Stimulated activated CD8-positive, alpha-beta memory T cell treated with anti-CD3 and anti-CD28 coated beads, Interleukin-7, amount 100 ng/mL, for 48 hours (primary cell): ENCODE results near the gene ZNF396.

Experiments
- DNase-seq, 2 donors: peaks; one replicate each; pipeline ENCODE4 v3.0.0-alpha.2; 2020; ENCODE audit warnings: low read depth in 1 of 2; ENCODE audit errors: extremely low read depth in 1 of 2

The ZNF396 gene

DNA sequence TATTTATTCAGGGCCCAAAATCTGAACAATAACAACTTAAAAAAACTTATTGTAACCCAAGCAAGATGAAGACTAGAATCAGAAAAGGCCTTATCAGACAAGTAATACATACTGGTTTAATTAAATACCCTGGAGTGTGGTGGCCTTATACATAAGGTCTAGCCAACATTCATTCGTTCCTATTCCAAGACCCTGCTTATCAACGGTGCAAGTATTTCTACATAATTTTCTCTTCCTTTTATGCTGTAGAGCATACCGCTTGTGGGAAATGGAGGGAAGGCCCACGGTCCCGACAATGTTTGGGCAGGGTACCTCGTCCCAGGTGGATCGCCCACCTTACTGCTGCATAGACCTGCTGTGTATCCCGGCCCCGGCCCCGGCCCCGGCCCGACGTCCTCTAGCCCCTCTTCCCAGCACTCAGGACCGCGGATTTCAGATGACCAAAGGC is 33.6 kb downstream of the ZNF396 start:
- no peak for DNase-seq

DNA sequence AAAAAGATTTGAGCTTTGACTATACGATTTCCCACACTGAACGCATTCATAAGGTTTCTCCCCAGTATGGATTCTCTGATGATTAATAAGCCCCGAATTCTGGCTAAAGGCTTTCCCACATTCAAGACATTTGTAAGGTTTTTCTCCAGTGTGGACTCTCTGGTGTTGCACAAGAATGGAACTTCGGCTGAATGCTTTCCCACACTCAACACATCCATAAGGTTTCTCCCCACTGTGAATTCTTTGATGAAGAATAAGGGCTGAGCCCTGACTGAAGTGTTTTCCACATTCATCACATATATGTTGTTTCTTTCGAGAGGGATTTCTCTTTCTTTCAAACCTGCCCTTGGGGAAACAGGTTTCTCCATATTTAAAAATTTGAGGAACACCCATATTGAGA is 39.9 kb downstream of the ZNF396 start:
- DNase-seq: no peak

DNA sequence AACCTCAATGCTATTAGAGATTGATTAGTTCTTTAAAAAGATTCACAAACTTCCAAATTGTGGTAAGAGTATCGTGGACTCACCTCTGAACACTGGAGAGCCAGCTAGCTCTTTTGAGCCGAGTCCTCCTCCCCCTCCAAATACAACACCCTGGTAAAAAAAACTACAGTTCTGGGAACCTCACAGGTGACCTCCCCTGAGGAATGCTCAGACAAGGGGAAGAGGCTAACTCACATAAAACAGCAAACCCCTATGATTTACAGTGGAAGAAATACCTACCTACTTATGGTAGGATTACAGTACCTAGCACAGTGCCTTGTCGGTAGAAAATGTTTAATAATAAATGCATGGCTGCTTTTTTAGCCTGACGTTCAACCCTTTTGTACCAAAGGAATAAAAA is 41.3 kb downstream of the ZNF396 start:
- DNase-seq: no peak

DNA sequence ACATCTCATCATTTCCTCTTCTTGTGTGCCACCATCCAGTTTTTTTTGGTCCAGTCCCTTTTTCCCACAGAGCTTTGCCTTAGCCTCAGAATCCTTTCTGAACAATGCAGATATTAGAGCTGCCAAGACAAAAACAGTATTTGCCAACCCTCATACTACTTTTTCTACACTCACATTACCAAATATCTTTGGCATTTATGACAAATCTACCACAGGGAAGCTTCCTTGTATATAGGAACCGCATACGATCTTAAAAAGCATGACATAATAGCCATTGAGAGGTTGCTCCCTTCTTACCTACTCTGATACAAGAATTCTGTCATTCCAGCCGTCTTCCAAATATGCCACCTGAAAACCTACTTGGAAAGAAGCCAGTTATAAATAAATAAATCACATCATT is 42.3 kb downstream of the ZNF396 start:
- DNase-seq: no peak

DNA sequence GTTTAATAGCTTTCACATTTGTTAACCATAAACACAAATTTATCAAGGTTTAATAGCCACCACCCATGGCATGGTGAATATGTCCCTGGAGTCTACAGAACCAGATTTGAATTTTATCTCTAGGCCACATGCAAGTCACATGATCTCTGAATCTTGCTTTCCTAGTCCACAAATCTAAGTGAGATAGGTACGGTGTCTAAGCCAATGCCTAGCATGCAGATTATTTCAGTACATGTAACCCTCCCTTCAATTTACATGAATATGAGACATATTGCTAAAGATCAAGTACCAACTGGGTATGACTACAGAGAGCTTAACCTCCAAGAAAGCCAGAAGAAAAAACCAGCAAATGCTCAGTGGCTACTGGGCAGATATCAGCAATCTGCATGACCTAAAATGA is 42.9 kb downstream of the ZNF396 start:
- DNase-seq: no peak

DNA sequence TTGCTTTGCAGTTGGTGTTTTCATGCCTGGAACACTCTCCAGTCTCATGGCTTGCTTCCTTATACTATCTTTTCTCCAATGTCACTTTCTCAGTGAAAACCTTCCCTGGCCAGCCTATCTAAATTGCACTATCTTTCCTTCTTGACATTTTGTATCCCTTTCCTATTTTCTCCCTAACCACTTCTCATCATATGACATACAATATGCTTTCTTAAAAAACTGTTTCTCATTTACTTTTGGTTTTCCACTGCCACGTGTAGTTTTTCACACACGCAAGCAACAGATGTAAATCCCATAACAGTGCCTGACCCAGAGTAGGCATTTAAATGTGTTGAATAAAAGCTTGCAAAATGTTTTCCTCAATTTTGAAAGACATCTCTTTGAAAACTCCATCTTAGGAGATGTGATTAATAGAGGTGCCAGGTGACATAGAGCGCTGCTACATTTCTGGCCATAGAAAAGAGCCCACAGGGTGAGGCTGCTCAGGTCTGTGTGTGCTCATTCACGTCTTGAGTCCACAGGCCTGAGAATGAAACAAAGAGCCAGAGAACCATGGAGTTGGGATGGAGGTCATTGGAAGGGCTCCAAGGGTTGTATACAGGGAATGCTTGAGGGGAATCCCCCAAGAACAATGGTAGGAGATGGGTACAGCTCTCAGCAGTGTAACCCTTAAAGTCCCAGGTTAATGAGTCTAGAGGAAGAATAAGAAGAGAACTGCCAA is 45.6 kb downstream of the ZNF396 start:
- DNase-seq: no peak

DNA sequence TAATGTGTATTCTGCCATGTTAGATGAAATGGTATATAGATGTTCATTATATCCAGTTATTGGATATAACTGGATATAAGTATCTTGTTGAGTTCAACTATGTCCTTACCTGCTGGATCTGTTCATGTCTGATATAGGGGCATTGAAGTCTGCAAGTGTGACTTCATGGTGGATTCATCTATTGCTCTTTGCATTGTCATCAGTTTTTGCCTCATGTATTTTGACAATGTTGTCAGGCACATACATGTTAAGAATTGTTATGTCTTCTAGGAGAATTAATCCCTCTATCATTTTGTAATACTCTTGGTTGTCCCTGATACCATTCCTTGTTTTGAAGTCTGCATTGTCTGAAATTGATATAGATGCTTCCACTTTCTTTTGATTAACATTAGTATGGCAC is 48.3 kb downstream of the ZNF396 start:
- DNase-seq: no peak

DNA sequence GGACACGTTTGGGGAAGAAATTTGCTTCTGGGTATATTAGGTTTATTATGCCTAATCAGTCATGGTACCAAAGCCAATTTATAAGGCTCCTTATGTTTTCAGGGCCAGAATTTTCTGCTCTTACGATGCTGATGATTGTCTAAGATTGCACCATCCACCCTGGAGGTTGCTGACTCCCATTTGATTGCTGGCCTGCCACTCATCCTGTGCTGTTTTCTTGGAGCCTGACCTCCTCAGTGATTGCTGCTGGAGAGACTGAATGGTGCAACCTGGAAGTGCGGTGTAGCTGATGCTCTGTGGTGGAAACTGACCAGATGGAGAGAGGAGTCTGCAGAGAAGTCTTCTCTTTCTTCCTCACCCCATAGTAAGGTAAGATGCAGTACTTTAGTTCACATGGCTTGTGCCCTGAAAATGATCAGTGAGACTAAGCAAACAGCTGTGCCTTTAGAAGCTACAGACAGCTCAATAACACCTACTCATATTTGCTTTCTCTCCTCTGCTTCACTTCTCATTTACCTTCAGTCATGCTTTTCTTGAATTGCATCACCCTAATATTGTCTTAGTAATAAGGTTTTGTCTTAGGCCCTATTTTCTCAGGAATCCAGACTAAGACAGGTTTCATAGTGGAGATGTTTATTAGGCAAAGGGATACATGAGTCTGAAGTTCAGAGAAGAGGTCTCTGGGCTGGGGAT is 50.3 kb downstream of the ZNF396 start:
- DNase-seq: no peak

DNA sequence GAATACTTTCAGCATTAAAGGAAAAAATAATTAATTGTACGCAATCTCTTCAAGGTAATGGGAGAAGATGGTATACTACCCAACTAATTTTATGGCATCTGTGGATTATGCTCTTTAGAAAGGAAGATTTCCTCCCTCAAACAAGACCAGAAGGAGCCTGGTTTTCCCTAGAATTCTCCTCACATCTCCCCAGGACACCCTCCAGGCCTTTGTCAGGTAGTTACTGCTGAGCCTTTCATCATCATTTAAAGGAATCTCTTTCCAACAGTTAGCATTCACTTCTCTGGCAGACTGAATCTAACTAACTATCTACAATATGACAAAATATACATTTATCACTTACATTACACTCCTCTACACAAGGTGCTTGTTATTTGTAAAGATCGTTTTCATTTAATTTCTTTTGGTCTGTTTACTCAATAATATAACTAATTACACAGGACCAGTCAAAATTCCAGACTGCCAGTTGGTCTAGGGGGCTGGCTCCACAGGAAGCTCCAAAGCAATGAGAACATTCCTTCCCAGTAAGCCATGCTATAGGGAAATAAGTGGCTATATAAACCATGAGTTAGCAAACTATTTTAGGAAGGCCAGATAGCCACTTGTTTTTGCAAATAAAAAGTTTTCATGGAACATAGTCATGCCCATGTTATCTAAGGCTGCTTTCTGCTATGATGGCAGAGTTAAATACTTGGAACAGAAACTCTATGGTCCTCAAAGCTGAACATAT is 52.0 kb downstream of the ZNF396 start:
- no peak for DNase-seq

DNA sequence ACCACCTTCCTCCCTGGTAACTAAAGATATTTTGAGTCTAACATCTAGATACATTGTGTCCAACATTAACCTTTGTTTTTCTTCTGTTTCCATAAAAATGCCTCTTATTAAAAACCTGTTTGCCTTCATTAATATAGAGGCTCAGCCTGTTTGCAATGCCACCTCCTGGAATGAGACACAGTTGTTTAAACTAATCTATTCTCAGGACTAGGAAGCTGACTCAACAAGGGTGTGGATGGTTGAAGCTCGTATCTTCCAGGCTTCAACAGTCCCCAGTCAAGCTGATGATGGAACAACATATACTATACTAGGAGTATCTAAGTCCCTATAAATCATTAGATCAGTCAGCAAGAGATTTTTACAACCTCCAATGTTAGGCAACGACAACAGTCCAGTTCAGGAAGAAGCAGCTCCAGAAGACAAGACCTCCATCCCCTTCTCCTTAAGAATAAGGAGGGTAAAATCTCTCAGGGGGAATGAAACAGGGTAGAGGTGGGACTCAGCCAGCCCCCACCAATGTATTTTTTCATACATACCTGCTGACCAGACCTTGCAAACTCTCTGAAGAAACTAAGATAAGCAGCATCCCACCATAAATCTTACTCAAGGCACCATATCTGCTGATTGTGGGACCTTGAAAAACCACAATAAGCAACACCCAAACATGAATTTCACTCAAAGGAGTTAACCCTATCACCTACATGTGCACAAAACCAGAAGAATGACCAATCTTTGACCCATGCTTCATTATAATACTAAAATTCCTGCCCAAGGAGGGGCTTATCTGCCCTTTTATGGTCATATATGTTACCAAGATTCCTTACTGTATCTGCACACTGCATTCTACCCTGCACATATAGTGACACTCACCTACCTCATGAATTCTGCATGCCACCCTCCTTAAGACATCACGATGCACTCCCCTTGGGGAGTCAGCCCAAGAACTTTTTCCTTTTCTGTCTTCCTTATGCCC is 54.4 kb downstream of the ZNF396 start:
- no peak for DNase-seq
